ENCODE results near the gene FHIT.

The FHIT gene

DNA sequence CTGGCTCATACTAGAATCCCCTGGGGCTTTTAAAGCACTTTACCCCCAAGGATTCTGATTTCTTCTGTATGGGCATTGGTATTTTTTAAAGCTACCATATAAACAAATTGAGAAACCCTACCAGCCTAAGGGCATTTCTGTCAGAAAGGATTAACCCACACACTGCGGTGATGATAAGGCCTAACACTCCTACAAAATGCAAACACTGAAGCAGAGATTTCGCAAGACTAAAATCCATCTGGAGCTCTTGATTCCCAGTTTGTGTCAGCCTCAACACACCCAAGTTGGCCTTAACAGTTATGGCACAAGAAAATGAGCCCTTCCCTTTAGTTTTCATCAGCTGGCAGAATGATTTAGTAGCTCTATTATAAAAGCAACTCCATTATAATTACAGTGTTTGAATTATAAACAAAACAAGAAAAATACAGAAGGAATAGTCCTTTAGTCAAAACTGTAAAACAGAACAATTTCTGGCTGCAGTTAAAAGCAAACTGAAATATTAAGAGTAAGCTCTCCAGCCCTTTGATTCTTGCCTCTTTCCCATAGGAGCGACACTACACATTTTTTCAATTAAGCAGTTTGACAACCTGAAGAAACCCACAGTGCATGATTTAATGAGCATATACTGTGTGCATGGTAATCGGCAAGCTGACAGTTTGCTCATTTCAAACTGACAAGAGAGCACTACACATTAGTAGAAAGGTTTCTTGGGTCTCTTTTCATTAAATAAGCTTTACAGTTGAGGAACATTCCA lies 441.2 kb downstream of the FHIT start:
- DNase-seq: no peak

DNA sequence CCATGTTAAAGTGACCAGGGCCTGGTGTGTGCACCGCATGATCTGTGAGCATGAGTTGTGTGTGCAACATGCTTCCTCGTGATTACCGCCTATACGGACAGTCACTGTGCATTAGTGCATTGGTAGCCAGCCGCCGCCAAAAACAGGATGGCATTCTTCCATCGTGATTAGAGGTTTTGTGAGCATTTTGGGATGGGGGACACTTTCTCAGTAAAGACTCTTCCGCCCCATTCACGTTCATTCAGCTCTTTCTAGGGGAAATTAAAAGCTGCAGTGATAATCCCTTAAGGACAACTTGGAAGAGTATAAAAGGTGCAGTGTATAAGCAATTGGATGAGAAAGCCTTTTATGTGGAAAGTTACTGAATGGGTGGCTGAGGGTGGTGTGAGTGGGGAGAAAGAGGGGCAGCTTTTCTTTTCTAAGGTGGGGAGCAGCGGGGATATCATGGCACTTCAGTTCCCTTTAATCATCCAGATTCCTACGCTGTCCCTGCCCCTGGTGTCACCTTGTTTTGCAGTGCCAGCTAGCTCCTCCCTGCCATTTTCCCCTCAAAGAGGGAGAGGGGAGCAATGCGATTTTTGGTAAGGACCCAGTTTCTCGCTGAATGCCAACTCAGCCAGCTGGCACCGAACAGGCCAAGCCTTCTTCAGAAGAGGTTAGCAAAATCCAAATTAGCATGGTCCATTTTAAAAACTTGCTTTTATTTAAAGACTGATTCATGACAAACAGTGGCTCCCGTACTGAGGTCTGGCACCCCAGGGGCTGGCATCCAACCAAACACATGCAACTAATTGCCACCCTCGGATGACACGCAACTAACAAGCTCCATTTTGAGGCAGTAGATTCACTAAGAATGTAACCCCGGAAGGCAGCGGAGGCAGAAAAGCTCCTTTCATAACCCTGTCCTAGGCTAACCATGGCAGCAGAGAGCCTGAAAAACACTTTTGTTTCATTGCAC lies 447.8 kb downstream of the FHIT start:
- no peak for DNase-seq

DNA sequence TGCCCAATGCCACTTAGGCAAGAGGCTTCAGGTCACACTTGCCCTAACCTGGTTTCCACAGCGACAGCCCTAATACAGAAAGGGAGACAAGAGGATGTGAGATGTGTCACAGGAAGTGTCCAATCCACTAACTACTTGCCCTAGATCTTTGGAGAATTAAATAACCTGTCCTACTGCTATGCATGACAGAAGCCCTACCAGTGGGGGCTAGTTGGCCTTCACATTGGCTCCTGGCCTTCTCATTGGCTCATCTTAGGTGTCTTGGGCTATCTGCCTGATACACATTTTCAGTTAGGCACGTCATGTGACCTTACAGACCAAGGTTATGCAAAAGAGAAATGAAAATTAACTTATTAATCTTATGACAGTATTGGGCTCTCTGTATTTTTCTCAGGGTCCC lies 449.9 kb downstream of the FHIT start:
- DNase-seq: no peak

DNA sequence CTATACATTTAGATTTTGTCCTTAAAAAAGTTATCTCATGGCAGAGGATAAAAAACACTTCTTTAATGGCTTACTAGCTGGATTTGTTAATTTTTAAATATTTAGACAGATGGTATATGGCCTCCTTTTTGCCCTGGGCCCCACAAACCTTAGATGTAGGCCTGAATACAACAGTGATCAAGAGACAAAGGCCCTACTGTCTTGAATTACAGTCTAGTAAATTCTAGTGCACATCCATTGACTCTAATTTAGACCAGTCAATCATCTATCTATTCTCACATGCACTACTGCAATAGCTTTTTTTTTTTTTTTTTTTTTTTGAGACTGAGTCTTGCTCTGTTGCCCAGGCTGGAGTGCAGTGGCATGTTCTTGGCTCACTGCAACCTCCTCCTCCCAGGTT lies 452.8 kb downstream of the FHIT start:
- no peak for DNase-seq

DNA sequence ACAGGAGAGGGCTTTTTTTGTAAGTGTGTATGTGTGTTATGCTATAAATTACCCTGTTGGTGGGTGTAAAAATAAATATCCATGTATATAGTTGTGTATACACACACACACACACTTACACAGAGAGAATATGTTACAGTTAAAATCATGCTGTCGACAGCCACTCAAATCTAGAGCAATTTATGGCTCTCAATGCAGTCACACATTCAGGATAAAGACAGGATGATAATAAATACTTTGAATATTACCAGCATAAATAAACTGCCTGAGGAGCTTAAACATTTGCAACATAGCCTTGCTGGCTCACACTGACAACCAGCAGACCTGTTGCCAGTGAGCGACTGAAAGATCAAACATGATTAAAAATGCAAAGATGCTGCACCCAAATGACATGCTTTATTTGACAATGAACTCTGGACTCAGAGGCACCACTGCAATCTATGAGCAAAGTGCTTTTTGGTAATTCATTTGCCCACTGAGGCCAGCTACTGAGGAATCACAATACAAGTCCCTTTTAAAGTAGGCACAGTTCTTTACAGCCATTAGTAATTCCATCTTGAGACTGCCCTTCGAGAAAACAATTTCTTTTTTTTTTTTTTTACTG lies 458.9 kb downstream of the FHIT start:
- DNase-seq: no peak

GRCh38 chr3:60788185-60788584 lies 463.1 kb downstream of the FHIT start:
- no peak for DNase-seq

DNA sequence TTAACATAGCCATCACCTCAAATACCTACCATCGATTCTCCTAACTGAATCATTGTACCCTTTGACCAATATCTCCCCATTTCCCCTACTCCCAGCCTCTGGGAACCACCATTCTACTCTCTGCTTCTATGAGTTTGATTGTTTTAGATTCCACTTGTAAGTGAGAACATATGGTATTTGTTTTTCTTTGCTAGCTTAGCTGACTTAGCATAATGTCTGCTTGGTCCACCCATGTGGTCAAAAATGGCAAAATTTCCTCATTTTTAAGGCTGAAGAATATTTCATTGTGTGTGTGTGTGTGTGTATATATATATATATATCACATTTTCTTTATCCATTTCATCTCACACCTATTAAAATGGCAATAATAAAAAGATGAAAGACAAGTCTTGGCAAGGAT lies 469.3 kb downstream of the FHIT start:
- DNase-seq: no peak

GRCh38 chr3:60779637-60780036 lies 471.6 kb downstream of the FHIT start:
- no peak for DNase-seq

GRCh38 chr3:60775985-60776384 lies 475.3 kb downstream of the FHIT start:
- DNase-seq: no peak

- DNase-seq: no peak
Observed at GRCh38 chr3:60774617-60775016, 476.6 kb downstream of the FHIT start.

DNA sequence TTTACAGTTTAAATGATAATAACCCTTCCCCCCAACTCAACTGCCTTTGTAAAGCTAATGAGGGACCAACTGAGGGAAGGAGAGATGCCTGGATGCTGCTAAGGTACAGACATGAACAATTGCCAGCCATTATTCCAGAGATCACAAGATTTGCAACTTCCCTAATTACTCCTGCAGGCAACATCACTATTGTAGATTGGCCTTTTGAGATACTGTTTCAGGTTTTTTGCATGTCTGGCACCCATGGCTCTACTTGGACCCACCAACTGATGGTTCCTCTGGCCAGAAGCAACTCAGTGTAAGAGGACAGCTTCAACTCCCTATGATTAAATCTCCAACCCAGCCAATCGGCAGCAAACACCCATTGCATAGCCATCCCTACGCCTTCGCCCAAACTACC lies 478.7 kb downstream of the FHIT start:
- DNase-seq: no peak

GRCh38 chr3:60771766-60772165 lies 479.5 kb downstream of the FHIT start:
- DNase-seq: no peak

DNA sequence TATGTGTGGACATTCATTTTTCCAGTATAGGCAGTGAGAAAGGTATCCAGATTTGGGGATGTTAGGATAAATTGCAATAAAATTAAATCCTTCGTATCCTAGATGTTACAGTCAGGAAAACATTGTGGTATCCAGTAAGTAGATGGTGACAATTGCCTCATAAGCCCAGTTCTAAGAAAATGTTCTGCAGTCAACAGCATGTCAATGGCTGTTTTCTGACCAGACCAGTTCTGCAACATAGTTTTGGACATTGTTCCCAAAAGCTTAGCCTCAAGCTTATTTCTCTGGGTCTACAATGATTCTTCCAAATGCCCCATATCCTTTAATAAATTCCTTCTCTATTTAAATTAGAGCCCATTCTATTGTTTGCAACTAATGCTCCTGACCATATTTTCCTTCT lies 480.7 kb downstream of the FHIT start:
- DNase-seq: no peak

- DNase-seq: no peak
Observed at GRCh38 chr3:60767536-60767935, 483.7 kb downstream of the FHIT start.

- no peak for DNase-seq
Observed at GRCh38 chr3:60765776-60766175, 485.5 kb downstream of the FHIT start.

GRCh38 chr3:60764870-60765269 lies 486.4 kb downstream of the FHIT start:
- DNase-seq: no peak

DNA sequence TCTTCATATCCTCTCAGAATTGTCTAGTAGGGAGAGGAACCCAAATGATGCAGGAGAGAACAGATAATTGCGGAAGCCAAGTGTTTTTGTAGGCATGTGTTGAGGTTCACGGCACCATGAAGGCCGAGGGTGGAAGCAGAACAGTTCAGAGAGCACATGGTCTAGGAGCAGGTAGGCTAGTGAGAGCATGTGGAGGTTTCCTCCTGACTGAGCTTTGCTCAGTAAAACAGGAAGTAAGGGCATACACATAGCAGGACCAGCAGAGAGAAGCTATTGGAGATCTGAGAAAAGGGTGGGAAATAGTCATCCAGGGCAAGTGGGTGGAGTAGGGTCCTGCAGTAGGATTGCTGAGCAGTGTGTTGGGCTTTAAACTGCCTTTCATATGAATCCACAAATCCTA lies 491.1 kb downstream of the FHIT start:
- DNase-seq: no peak

DNA sequence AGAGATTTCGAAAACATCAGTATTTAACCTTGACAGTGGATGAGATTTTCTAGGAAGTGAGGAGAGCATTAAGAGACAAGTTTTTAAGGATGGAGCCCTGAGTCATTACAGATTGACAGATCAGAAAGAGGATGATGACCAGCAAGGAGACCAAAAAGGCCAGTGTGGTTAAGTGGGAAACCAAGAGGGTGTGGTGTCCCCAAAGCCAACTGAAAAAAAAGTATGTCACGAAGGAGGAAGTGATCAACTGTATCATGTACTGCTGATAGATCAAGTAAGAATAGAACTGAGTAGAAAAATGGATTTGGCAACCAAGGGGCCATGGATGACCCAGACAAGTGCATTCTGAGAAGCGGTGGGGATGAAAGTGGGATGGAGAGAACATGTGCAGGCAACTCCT lies 491.8 kb downstream of the FHIT start:
- DNase-seq: no peak

GRCh38 chr3:60758831-60759230 lies 492.4 kb downstream of the FHIT start:
- DNase-seq: no peak

DNA sequence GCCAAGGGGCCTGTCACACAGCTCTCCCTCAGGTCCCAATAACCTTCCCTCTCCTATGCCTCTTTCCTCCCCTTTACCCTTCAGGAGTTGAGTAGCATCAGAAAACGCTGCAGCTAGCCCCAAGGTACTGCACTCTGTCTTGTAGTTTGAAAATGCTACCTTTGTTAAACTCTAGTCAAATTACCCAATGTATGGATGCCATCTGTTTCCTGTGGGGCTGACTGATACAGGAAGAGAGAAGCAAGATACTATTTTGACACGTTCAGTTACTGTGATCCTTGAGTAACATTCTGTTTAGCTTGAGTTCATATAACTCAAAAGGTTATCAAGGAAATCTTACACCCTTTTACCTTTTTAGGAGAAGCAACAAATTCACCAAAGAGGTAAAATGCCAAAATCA lies 493.1 kb downstream of the FHIT start:
- DNase-seq: no peak

DNA sequence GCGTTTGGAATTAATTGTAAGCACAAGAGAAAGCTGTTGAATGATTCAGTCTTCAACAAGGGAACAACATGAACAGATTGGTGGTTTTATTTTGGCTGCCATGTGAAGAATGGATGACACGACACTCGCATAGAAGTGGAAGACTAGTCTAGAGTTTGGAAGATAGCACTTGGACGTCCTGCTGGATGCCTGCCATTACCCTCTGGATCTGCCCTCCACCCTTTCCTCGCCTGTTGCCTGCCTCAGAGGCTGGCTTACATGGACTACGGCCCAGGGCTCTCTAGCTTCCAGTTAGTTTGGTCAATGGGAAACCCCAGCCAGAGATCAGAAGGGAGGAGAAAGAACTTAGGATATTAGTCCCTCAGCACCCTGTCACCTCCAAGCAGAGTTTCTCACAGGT lies 493.5 kb downstream of the FHIT start:
- DNase-seq: no peak

GRCh38 chr3:60756241-60757030 lies 494.8 kb downstream of the FHIT start:
- no peak for DNase-seq

- DNase-seq: no peak
Observed at GRCh38 chr3:60755094-60755493, 496.2 kb downstream of the FHIT start.

Measured in NCI-H187 treated with DMSO at 0.1 percent for 48 hours (cell line).